Activated CD8-positive, alpha-beta T cell treated with anti-CD3 and anti-CD28 coated beads for 36 hours (primary cell): Measurements from ENCODE around the gene HVCN1. TPM values are rescaled to one million over a fixed set of nuclear protein-coding genes. Genes with fewer than 3 reads are reported as not detected.

Experiments
- ATAC-seq: fragments of 200-7000 bp; cut with Tn5 transposase; one replicate; pipeline ENCODE4 v1.10.0; 2021; ENCODE audit warnings: mild to moderate bottlenecking, moderate library complexity
- CTCF ChIA-PET: fragments of 350-600 bp; sonication (Branson Sonifier 250); formaldehyde crosslinking; loops from one replicate; lab custom pipeline; 2021; ENCODE audit warnings: antibody characterized with exemption; lab: Charles Lee
- POLR2A ChIA-PET: fragments of 350-600 bp; sonication (Branson Sonifier 250); formaldehyde crosslinking; loops from one replicate; lab custom pipeline; 2021; ENCODE audit warnings: antibody characterized with exemption; lab: Charles Lee
- DNase-seq: peaks from one replicate; pipeline ENCODE4 v3.0.0-alpha.2; 2020
- H3K27ac Mint-ChIP-seq: one replicate; pipeline ENCODE4 v1.8.0; 2021; ENCODE audit warnings: mild to moderate bottlenecking, mixed read lengths
- H3K27me3 Mint-ChIP-seq: one replicate; pipeline ENCODE4 v1.8.0; 2021; ENCODE audit warnings: mixed read lengths
- H3K36me3 Mint-ChIP-seq: one replicate; pipeline ENCODE4 v1.8.0; 2021; ENCODE audit warnings: low read depth, mixed read lengths
- H3K4me1 Mint-ChIP-seq: one replicate; pipeline ENCODE4 v1.8.0; 2021; ENCODE audit warnings: low read depth, mixed read lengths
- H3K4me3 Mint-ChIP-seq: one replicate; pipeline ENCODE4 v1.8.0; 2021; ENCODE audit warnings: mild to moderate bottlenecking, moderate library complexity, mixed read lengths
- H3K9me3 Mint-ChIP-seq: one replicate; pipeline ENCODE4 v1.8.0; 2021; ENCODE audit warnings: mixed read lengths
- intact Hi-C: fragments of 100-400 bp; cut with micrococcal nuclease; formaldehyde crosslinking; loops from one replicate; pipeline ENCODE4 v1.10.0; 2022
- total RNA-seq, 2 experiments: library from RNA; stranded (reverse); gene quantifications; one replicate each; pipeline ENCODE4 v1.2.3, GENCODE V29; 2021
- TF ChIP-seq, protein P1 (sequence below): fragments of 200-600 bp; IDR thresholded peaks from one replicate; pipeline ENCODE4 v1.8.0; 2022; ENCODE audit warnings: antibody characterized with exemption, mild to moderate bottlenecking

HVCN1 gene
- total RNA-seq, 2 experiments from 2014 or later: 23.0 to 24.2 TPM

DNA sequence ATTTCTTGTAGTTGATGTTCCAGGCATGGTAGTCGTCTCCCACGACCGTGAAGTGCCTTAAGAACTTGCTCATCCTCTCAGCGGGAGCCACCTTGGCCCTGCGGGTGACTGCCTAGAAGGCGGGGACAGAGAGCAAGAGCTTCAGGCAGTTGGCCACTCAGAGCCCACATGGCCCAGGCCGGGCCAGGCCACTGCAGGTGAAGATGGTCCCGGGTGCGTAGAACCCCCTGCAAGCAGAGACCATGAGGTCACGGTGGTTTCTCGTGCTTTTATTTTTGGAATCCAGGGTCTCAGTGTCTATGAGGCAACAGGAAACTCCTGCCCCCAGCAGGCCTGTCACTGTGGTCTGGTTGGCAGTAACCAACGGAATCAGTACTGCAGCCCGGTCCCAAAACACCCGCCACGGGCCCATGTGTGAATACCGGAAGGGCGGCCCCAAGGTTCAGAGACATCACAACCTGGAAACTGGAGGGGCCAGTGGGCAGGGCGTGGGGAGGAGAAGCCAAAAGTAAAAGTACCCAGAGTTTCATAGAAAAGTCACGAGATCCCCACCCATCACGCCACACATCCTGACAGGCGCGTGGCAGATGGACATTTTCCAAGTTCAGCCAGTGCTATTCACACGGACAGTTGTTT lies 27.5 kb downstream of the HVCN1 start:
- Mint-ChIP-seq H3K4me3 (peak overlapping the region; percentile 85), H3K27ac (peak overlapping the region; percentile 96), H3K4me1 (peaks cover 48% of the 10 kb centered on the region), H3K9me3 (peaks cover 14% of the 10 kb centered on the region), H3K27me3 (no peaks in the 10 kb centered on the region), H3K36me3 (peaks cover 63% of the 10 kb centered on the region)
- peak; percentile 91 for DNase-seq
- TF ChIP-seq, protein P1, sequence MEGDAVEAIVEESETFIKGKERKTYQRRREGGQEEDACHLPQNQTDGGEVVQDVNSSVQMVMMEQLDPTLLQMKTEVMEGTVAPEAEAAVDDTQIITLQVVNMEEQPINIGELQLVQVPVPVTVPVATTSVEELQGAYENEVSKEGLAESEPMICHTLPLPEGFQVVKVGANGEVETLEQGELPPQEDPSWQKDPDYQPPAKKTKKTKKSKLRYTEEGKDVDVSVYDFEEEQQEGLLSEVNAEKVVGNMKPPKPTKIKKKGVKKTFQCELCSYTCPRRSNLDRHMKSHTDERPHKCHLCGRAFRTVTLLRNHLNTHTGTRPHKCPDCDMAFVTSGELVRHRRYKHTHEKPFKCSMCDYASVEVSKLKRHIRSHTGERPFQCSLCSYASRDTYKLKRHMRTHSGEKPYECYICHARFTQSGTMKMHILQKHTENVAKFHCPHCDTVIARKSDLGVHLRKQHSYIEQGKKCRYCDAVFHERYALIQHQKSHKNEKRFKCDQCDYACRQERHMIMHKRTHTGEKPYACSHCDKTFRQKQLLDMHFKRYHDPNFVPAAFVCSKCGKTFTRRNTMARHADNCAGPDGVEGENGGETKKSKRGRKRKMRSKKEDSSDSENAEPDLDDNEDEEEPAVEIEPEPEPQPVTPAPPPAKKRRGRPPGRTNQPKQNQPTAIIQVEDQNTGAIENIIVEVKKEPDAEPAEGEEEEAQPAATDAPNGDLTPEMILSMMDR: no peak
- ATAC-seq: peak; percentile 89
- ChIA-PET POLR2A (interaction anchor here (1.0 to 1.4 kb wide), 3 partner anchors 17 to 41 kb away, joined by 4 to 6 read pairs (median 5); no protein-coding TSS in a partner anchor), CTCF (interaction anchor here (1.1 kb wide), 1 partner anchor 36 kb away, joined by 3 read pairs; no protein-coding TSS in a partner anchor)
- intact Hi-C loops: loop anchor here (5.0 kb wide), 1 partner anchor 36 kb away; no protein-coding TSS in a partner anchor

DNA sequence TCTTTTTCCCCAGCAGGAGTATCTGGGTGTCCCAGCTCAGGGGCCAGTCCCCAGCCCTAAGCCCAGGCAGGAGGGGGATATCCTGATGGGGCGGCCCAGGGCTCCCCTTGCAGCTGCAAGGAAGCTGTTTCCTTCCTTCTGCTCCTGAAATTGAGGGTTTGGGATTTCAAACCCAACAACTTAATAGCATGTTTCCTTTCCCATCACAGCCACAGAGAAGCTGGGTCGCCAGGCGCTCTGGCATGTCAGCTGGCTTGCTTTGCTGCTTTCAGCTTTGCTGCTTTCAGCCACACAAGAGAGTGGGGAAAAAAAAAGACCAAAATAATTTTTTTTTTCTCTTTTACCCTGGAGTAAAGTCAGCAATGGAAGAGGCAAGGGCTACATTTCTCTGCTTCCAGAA lies 30.0 kb downstream of the HVCN1 start:
- Mint-ChIP-seq H3K27ac (no peak overlapping the region), H3K9me3 (peaks cover 3% of the 10 kb centered on the region), H3K4me3 (peak overlapping the region; percentile 85), H3K27me3 (no peaks in the 10 kb centered on the region), H3K36me3 (peaks cover 48% of the 10 kb centered on the region), H3K4me1 (peaks cover 48% of the 10 kb centered on the region)
- intact Hi-C loops: no loop called here
- POLR2A ChIA-PET: interaction anchor here (2.0 kb wide), 1 partner anchor 10 kb away, joined by 4 read pairs; no protein-coding TSS in a partner anchor
- DNase-seq (no peak), ATAC-seq (no peak)
- CTCF ChIA-PET: interaction anchor here (1.3 kb wide), 1 partner anchor 39 kb away, joined by 3 read pairs; no protein-coding TSS in a partner anchor
- TF ChIP-seq, protein P1: no peak

DNA sequence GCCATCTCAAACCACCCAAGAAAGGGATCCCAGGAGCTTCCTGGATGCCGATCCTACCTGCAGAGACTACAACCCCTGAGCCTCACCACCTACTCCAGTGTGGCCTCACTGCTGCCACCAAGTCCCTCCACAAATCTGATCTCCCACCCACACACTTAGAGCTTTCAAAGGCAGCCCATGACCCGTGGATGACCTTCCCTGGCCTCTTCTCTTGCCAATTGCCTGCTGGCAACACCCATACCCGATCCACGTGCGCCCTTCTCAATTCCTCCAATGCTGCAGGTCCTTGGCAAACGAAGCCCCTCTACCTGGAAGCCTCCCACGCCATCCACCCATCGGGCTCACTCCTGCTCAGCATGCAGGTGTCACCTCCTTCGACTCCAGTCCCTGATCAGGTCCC lies 30.7 kb downstream of the HVCN1 start:
- Mint-ChIP-seq H3K27me3 (no peaks in the 10 kb centered on the region), H3K27ac (peak overlapping the region; percentile 66), H3K9me3 (peaks cover 2% of the 10 kb centered on the region), H3K4me3 (peak overlapping the region; percentile 85), H3K36me3 (peaks cover 51% of the 10 kb centered on the region), H3K4me1 (peaks cover 48% of the 10 kb centered on the region)
- ChIA-PET POLR2A (interaction anchor here (2.0 kb wide), 1 partner anchor 9 kb away, joined by 4 read pairs; no protein-coding TSS in a partner anchor), CTCF (interaction anchor here (1.3 kb wide), 1 partner anchor 38 kb away, joined by 3 read pairs; no protein-coding TSS in a partner anchor)
- DNase-seq: peak; percentile 41
- intact Hi-C loops: no loop called here
- no peak for ATAC-seq
- TF ChIP-seq, protein P1: no peak

DNA sequence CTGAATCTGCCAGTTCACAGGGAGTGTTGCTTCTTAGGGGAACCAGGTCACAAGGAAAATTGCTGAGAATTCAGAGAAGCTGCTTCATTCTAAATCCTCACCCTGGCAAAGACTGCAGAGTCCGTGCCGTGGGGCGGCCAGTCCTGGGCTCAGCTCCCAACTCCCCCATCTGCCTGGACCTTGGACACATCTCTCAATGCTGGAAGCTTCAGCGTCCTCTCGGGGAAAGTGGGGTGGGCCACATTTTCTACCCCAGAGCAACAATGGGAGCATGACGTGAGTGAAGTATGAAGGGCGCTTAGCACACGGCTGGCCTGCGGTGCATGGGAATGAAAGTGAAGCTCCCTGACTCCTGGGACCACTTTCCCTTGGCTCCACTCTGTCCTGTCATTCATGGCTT lies 31.2 kb downstream of the HVCN1 start:
- no peak overlapping the region for H3K27ac Mint-ChIP-seq
- no peak overlapping the region for H3K4me3 Mint-ChIP-seq
- TF ChIP-seq, protein P1: no peak
- peaks cover under 1% of the 10 kb centered on the region for H3K9me3 Mint-ChIP-seq
- ATAC-seq: no peak
- DNase-seq: no peak
- intact Hi-C loops: no loop called here
- H3K4me1 Mint-ChIP-seq: peaks cover 45% of the 10 kb centered on the region
- ChIA-PET POLR2A (interaction anchor here (2.0 kb wide), 1 partner anchor 8 kb away, joined by 4 read pairs; no protein-coding TSS in a partner anchor), CTCF (interaction anchor here (1.3 kb wide), 1 partner anchor 38 kb away, joined by 3 read pairs; no protein-coding TSS in a partner anchor)
- no peaks in the 10 kb centered on the region for H3K27me3 Mint-ChIP-seq
- H3K36me3 Mint-ChIP-seq: peaks cover 49% of the 10 kb centered on the region
